GM08714 (cell line): ENCODE results near the gene ATP10A.

Experiments used
- H3K4me3 ChIP-seq: fragments of 200-500 bp; sonication (Bioruptor generic); 2 replicates; pipeline ENCODE4 v1.5.1; 2014; ENCODE audit warnings: mild to moderate bottlenecking, low read length, inconsistent platforms
- ZNF274 ChIP-seq: IDR thresholded peaks from 2 replicates; pipeline ENCODE4 v1.6.1; 2012; ENCODE audit warnings: mild to moderate bottlenecking, low read depth, low read length

The ATP10A gene, protein sequence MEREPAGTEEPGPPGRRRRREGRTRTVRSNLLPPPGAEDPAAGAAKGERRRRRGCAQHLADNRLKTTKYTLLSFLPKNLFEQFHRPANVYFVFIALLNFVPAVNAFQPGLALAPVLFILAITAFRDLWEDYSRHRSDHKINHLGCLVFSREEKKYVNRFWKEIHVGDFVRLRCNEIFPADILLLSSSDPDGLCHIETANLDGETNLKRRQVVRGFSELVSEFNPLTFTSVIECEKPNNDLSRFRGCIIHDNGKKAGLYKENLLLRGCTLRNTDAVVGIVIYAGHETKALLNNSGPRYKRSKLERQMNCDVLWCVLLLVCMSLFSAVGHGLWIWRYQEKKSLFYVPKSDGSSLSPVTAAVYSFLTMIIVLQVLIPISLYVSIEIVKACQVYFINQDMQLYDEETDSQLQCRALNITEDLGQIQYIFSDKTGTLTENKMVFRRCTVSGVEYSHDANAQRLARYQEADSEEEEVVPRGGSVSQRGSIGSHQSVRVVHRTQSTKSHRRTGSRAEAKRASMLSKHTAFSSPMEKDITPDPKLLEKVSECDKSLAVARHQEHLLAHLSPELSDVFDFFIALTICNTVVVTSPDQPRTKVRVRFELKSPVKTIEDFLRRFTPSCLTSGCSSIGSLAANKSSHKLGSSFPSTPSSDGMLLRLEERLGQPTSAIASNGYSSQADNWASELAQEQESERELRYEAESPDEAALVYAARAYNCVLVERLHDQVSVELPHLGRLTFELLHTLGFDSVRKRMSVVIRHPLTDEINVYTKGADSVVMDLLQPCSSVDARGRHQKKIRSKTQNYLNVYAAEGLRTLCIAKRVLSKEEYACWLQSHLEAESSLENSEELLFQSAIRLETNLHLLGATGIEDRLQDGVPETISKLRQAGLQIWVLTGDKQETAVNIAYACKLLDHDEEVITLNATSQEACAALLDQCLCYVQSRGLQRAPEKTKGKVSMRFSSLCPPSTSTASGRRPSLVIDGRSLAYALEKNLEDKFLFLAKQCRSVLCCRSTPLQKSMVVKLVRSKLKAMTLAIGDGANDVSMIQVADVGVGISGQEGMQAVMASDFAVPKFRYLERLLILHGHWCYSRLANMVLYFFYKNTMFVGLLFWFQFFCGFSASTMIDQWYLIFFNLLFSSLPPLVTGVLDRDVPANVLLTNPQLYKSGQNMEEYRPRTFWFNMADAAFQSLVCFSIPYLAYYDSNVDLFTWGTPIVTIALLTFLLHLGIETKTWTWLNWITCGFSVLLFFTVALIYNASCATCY (N-terminal part only)

DNA sequence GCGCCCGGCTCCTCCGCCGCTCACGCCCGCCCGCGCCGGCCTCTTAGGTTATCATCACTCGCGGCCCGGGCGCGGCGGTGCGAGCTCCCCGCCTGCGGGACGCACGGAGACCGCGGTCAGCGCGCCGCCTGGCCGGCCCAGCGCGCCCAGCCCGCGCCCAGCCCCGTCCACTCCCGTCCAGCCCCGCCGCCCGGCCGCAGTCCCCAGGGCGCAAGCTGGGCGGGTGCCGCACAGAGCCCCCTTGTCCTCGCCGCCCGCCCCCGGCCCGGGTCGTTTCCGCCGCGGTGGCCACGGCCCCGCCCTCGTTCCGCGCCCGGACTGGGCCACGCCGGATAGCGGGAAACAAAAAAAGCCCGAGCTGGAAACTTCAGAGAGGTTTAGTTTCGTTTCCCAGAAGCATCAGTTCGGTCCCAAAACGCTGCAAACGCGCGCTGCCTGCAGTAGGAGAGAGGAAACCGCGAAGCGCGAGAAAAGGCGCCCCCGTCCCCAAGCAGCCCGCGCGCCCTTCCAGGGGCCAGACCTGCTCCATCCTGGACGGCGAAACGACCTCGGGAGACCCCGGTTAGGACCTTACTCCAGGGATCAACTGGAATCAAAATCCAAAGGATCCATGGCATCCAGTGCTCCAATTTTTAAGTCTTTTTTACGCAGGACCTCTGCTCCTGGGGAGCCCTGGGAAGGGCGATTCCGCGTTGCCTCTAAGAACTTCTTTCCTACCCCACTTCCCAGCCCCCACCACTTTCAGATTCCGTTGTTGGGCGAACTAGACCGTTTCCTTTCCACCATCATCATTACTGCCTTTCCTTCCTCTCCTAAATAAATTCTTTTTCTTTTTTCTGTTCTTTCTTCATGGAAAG is at the start of gene ATP10A:
Gene ATP10A (minus strand): TSS at position 217 of the 857 bp plus-strand sequence. CDS start 231 bp downstream, outside the sequence.
- H3K4me3 ChIP-seq: no peak within 1 kb of the TSS; the same call in 1 of the 2 replicates
- no peak for TF ChIP-seq ZNF274

DNA sequence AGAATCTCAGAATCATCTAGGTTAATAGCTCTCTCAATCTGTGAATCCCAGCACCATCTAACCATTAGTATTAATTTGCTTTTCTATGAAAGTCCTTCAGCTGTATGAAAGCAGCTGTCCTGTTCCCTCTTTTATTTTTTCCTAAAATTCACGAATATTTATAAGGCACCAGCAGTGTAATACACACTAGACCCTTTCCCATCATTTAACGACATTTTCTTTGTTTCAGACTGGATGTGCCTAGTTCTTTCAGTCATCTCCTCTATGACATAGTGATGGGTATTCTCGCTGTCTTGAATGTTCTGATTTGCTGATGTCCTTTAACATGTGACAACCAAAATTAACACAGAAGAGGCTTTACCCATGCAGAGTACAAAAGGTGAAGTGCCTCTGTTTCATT is 48.9 kb upstream of the ATP10A start:
- no peak for TF ChIP-seq ZNF274
- no peak overlapping the region for H3K4me3 ChIP-seq

DNA sequence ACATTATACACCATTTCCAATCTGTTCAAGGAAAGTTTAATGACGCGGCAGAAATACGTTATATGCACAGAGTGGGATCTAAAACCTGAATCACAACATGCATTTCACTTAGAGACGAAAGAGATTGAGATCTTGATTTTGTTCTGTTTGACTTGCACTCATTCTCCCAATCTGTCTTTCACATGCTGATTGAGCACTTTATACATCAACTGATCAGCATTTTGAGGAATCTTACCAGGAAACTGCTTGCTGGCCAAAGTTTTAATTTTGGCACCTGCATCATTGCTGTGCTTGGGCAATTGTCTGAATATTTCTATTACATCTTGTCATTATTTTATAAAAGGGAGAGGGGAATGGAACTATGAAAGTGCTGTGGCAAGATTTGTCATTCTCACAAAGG is 47.7 kb upstream of the ATP10A start:
- no peak overlapping the region for H3K4me3 ChIP-seq
- no peak for TF ChIP-seq ZNF274

DNA sequence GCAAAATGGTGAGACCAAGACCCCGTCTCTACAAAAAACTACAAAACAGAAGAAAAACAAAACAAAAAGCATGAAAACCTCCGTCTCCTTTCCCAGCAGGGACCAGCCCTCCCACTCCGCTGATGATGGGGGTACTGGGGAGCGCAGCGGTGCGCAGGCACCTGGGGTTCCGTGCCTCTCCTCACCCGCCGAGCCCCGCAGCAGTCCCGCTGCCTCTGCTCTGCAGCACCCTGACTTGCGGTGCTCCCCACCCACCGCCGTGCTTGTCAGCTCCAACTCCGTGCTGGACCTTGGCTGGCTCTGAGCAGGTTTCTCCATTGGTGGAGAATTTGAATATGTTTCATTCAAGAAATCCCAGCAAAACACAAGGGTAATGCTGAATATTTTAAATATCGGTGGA is 46.7 kb upstream of the ATP10A start:
- TF ChIP-seq ZNF274: no peak
- H3K4me3 ChIP-seq: no peak overlapping the region

DNA sequence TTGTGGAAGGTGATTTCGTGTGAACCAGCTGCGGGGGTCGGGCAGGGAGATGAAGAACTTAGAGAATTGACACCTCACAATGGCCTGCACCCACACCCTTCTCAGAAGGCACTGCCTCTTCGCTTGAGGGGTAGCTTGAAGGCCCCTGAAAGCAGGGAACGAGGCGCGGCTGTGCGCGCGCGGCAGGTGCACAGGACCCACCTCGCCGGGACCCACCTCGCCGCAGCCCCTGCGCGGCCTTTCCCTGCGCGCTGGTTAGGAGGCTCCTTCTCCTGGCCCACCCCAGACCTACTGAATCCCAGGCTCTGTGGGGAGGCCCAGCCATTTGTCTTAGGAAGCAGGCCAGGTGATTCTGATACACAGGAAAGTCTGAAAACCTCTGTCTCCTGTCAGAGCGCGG is 46.2 kb upstream of the ATP10A start:
- no peak overlapping the region for H3K4me3 ChIP-seq
- TF ChIP-seq ZNF274: no peak

DNA sequence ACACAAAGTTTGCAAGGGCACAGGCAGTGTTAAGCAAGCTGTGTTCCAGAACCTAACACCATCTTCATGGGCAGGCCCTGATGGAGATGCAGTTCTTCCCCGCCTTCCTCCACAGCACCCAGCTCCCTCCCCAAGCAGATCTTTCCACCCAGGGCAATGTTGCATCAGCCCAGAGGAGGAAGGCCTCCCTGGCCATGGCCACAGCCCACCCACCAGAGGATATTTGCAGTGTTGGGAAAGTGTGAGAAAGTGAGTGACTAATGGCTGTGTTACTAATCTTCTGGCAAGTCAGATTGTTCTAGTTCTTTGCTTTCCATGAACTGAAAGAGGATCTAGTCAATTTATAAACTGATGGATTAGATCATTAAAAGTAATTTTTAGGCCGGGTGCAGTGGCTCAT is 42.0 kb upstream of the ATP10A start:
- H3K4me3 ChIP-seq: no peak overlapping the region
- TF ChIP-seq ZNF274: no peak

DNA sequence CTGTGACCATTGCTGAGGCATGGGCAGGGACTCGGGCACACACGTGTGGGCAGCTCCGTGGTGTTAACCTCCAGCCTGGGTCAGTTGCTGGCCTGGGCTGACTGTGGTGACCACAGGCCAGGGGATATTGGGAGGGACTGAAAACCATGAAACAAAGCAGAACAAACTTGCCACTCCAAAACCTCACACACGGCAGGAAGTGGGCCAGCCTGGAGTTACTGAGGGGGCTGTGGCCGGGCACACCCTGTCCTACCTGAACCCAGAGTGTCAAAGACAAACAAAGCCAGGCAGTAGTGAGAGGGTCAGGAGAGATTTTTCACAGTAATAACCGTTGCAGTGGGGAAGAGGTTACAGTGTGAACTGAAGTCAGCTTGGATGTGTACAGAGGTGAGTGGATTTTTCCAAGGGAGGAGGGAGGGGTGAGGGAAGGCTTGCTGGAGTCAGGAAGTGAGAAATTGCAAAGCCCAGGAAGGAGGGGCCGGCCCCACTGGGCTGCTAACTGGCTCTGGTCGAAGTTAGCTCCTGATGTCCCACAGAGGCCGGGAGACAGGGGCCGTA is 40.0 kb upstream of the ATP10A start:
- H3K4me3 ChIP-seq: no peak overlapping the region
- no peak for TF ChIP-seq ZNF274

DNA sequence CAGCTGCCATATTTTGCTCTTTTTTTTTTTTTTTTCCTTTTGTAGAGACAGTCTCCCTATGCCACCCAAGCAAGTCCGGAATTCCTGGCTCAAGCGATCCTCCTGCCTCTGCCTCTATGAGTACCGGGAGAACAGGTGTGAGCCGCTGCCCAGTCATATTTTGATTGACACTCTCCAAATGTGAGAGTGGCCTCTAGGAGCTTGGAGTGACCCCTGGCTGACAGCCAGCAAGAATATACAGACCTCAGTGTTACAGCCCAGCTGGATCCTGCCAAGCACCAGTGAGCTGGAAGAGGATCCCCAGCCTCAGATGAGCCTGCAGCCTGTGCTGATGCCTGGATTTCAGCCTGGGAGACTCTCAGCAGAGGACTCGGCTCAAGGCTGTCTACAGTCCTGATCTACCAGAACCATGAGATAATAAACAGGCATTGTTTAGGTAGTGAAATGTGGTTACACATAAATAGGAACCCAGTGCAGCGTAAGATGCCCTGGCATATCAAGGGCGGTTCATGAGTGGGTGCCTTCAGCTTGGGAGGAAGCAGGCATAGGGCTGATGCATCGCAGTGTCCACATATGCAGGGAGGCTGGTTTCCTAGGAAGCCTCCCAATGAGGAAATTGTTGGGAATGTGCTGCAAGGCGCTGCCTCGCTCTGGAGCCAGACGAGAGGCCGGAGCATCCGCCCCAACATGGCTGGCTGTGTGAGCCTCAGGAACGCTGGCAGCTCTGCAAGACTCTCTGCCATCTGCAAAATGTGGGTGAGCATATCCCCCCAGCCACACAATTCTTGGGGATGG is 38.9 kb upstream of the ATP10A start:
- TF ChIP-seq ZNF274: no peak
- H3K4me3 ChIP-seq: no peak overlapping the region

DNA sequence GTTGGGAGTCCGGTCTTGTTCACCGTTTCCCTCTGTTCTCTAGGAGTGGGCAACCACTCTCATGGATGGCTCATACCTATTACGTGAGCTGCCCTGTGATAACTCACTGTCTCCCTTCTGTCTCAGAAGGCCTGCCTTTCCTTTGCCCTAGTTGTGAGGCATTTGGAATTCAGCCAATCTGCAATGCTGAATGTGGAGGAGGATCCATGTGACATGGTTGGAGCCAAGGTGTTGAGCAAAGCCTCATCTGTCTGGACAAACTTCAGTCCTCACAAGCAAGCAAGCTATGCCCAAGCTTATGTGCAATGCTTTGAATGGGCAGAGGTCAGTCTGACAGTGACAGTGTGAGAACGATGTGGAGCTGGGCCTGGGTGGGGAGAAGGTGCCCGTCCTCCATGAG is 37.8 kb upstream of the ATP10A start:
- no peak overlapping the region for H3K4me3 ChIP-seq
- TF ChIP-seq ZNF274: no peak

DNA sequence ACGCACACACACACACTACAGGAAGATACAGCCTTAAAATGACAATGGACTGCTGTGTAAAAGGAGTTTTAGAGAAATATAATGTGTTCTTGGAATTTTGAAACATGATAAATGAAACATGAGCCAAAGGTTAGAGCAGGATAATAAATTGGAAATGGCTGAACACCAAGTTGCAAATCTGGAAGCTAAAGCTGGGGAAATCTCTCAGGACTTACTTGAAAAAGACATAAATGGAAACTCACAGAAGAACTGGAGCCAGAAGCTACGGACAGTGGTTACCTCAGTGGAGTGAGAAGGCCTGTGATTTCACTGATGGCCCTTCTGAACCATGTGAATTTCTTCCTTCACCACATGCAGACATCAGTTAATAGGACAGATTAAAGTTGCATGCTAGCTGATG is 37.3 kb upstream of the ATP10A start:
- no peak for TF ChIP-seq ZNF274
- H3K4me3 ChIP-seq: no peak overlapping the region

DNA sequence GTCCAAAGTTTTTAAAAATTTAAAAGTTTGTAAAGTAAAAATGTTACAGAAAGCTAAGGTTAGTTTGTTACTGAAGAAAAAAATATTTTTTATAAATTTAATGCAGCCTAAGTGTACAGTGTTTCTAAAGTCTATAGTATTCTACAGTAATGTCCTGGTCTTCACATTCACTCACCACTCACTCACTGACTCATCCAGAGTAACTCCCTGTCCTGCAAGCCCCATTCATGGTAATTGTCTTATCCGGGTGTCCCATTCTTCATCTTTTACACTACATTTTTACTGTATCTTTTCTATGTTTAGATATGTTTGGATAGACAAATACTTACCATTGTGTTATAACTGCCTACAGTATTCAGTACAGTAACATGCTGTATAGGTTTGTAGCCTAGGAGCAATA is 36.7 kb upstream of the ATP10A start:
- no peak for TF ChIP-seq ZNF274
- H3K4me3 ChIP-seq: no peak overlapping the region

DNA sequence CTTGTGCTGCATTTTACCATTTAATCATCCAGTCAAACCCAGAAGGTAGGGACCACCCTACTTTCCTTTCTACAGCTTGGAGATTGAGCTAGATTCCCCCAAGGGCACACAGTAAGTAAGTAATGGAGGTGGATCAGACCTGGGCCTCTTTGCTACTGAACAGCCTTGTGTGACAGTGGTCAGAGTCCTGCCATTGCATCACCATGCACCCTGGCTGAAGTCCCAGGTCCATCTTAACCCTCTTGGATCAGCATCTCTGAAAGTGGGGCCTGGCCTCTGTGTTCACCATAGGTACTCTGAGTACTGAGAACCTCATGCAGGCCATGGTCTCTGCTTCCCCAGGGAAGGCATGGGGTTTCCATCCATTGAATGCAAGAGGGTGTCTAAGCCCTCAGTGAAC is 34.5 kb upstream of the ATP10A start:
- no peak overlapping the region for H3K4me3 ChIP-seq
- TF ChIP-seq ZNF274: no peak

DNA sequence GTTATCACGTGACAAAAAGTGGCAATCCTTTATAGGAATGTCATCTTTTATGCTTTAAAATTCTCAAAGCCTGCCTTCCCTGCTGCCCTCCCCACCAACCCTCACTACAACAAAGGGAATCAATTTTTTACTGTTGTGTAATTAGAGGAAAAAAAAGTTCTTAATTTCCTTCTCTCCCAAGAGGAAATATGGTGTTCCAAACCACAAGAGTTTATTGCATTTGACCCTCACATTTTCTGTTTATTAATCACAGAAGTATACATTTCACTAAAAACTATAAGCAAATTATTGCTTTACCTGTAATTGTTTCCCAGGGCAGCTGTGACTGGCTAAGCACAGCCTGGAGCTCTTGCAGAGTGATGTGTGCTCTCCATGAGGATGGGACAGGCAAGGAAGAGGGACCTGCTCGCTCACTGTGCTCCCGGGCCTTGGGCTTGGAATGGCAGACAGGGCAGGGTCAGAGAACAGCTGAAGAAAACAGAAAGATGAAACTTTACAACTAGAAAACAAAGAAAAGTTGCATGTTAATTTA is 31.3 kb upstream of the ATP10A start:
- no peak for TF ChIP-seq ZNF274
- H3K4me3 ChIP-seq: no peak overlapping the region
